Esophagus squamous epithelium (tissue), 4 donors: Measurements from ENCODE around the gene EYS.

Source experiments
- POLR2A ChIP-seq, 4 donors: fragments of 450-650 bp; IDR thresholded peaks; one replicate each; pipeline ENCODE4 v1.6.1; 2017; ENCODE audit warnings: antibody characterized with exemption in 4 of 4, mild to moderate bottlenecking in 4 of 4, moderate library complexity in 3 of 4
- TF ChIP-seq, protein P1 (sequence below), 6 experiments: fragments of 450-650 bp in 4 of 6; fragments of 200-600 bp in 2 of 6; sonication (generic) in 2 of 6; IDR thresholded peaks; one replicate each; pipeline ENCODE4 v1.5.1; 2016 to 2019; ENCODE audit warnings: antibody characterized with exemption in 6 of 6, mild to moderate bottlenecking in 4 of 6, moderate library complexity in 4 of 6

- TF ChIP-seq, protein P1, sequence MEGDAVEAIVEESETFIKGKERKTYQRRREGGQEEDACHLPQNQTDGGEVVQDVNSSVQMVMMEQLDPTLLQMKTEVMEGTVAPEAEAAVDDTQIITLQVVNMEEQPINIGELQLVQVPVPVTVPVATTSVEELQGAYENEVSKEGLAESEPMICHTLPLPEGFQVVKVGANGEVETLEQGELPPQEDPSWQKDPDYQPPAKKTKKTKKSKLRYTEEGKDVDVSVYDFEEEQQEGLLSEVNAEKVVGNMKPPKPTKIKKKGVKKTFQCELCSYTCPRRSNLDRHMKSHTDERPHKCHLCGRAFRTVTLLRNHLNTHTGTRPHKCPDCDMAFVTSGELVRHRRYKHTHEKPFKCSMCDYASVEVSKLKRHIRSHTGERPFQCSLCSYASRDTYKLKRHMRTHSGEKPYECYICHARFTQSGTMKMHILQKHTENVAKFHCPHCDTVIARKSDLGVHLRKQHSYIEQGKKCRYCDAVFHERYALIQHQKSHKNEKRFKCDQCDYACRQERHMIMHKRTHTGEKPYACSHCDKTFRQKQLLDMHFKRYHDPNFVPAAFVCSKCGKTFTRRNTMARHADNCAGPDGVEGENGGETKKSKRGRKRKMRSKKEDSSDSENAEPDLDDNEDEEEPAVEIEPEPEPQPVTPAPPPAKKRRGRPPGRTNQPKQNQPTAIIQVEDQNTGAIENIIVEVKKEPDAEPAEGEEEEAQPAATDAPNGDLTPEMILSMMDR (IDR thresholded peaks at IDR 0.05) = no peak
- TF ChIP-seq POLR2A (IDR thresholded peaks at IDR 0.05) = no peak
These were observed 786.8 kb downstream of the EYS start for GRCh38 chr6:64920257-64920656.
